Measurements from ENCODE around the gene ZNF804A. TPM values are rescaled to one million over a fixed set of nuclear protein-coding genes. Genes with fewer than 3 reads are reported as not detected.

The ZNF804A gene
- total RNA-seq, 1 donor from 2014 or later = not detected

GRCh38 chr2:184589261-184589660, 9.1 kb upstream of the ZNF804A start:
- Mint-ChIP-seq H3K27ac (no peak overlapping the region), H3K27me3 (ENCODE audit: insufficient read depth, low read depth) (no peaks in the 10 kb centered on the region), H3K9me3 (no peaks in the 10 kb centered on the region), H3K36me3 (no peaks in the 10 kb centered on the region), H3K4me3 (no peak overlapping the region), H3K4me1 (no peaks in the 10 kb centered on the region)
- Histone ChIP-seq H3K27me3 (peaks cover 8% of the 10 kb centered on the region), H3K4me2 (no peak overlapping the region), H3F3A (ENCODE audit: low read depth) (no peaks in the 10 kb centered on the region), H3K36me3 (no peaks in the 10 kb centered on the region), H3K79me2 (ENCODE audit: low read depth) (no peaks in the 10 kb centered on the region), H3K4me3 (no peak overlapping the region), H3K9me3 (ENCODE audit: low read depth) (no peaks in the 10 kb centered on the region), H3K9ac (no peak overlapping the region), H3K4me1 (no peaks in the 10 kb centered on the region), H3K27ac (no peak overlapping the region), H2AFZ (replicated peaks) (no peak overlapping the region), H4K20me1 (ENCODE audit: low read depth) (no peaks in the 10 kb centered on the region)
- TF ChIP-seq EZH2phosphoT487 (IDR thresholded peaks at IDR 0.05) = no peak
- DNase-seq (ENCODE audit: low spot score) = no peak

GRCh38 chr2:184596819-184597411, 1.4 kb upstream of the ZNF804A start:
- DNase-seq (ENCODE audit: low spot score) = peak; percentile 26
- Histone ChIP-seq H3K36me3 (no peaks in the 10 kb centered on the region), H3K4me2 (peak overlapping the region; percentile 94), H2AFZ (replicated peaks) (no peak overlapping the region), H3K9ac (no peak overlapping the region), H4K20me1 (ENCODE audit: low read depth) (no peaks in the 10 kb centered on the region), H3K79me2 (ENCODE audit: low read depth) (no peaks in the 10 kb centered on the region), H3F3A (ENCODE audit: low read depth) (peaks cover 7% of the 10 kb centered on the region), H3K9me3 (ENCODE audit: low read depth) (no peaks in the 10 kb centered on the region), H3K4me3 (peak overlapping the region; percentile 68), H3K27me3 (peaks cover 84% of the 10 kb centered on the region), H3K27ac (no peak overlapping the region), H3K4me1 (peaks cover 6% of the 10 kb centered on the region)
- peak overlapping the region; percentile 92 for H3K4me3 Mint-ChIP-seq
- H3K36me3 Mint-ChIP-seq = no peaks in the 10 kb centered on the region
- peaks cover 23% of the 10 kb centered on the region for H3K4me1 Mint-ChIP-seq
- no peak overlapping the region for H3K27ac Mint-ChIP-seq
- peaks cover 2% of the 10 kb centered on the region for H3K27me3 Mint-ChIP-seq (ENCODE audit: insufficient read depth, low read depth)
- H3K9me3 Mint-ChIP-seq = no peaks in the 10 kb centered on the region
- TF ChIP-seq EZH2phosphoT487 (IDR thresholded peaks at IDR 0.05) = no peak
- TF ChIP-seq CTCF (IDR thresholded peaks at IDR 0.05) = peak; percentile 26

GRCh38 chr2:184597571-184597991, 748 bp upstream of the ZNF804A start:
- TF ChIP-seq EZH2 (IDR thresholded peaks at IDR 0.05) (peak; percentile 58), EZH2phosphoT487 (IDR thresholded peaks at IDR 0.05) (no peak)
- Histone ChIP-seq H4K20me1 (ENCODE audit: low read depth) (no peaks in the 10 kb centered on the region), H3K27me3 (peaks cover 88% of the 10 kb centered on the region), H3K4me1 (peaks cover 6% of the 10 kb centered on the region), H3K9ac (no peak overlapping the region), H3K79me2 (ENCODE audit: low read depth) (no peaks in the 10 kb centered on the region), H3K9me3 (ENCODE audit: low read depth) (no peaks in the 10 kb centered on the region), H3K36me3 (no peaks in the 10 kb centered on the region), H3F3A (ENCODE audit: low read depth) (peaks cover 7% of the 10 kb centered on the region), H3K4me3 (peak overlapping the region; percentile 68), H3K4me2 (peak overlapping the region; percentile 94), H2AFZ (replicated peaks) (peak overlapping the region; percentile 78), H3K27ac (no peak overlapping the region)
- peaks cover 2% of the 10 kb centered on the region for H3K27me3 Mint-ChIP-seq (ENCODE audit: insufficient read depth, low read depth)
- no peaks in the 10 kb centered on the region for H3K9me3 Mint-ChIP-seq
- peak; percentile 68 for DNase-seq (ENCODE audit: low spot score)
- peaks cover 23% of the 10 kb centered on the region for H3K4me1 Mint-ChIP-seq
- no peaks in the 10 kb centered on the region for H3K36me3 Mint-ChIP-seq
- peak overlapping the region; percentile 51 for H3K27ac Mint-ChIP-seq
- H3K4me3 Mint-ChIP-seq = peak overlapping the region; percentile 92

GRCh38 chr2:184598002-184598315, 370 bp upstream of the ZNF804A start:
- TF ChIP-seq EZH2phosphoT487 (IDR thresholded peaks at IDR 0.05) (no peak), CTCF (IDR thresholded peaks at IDR 0.05) (no peak), EZH2 (IDR thresholded peaks at IDR 0.05) (peak; percentile 47)
- H3K36me3 Mint-ChIP-seq = no peaks in the 10 kb centered on the region
- Histone ChIP-seq H3K4me2 (peak overlapping the region; percentile 94), H3K4me3 (peak overlapping the region; percentile 68), H3K27me3 (peaks cover 88% of the 10 kb centered on the region), H3K9ac (no peak overlapping the region), H3K9me3 (ENCODE audit: low read depth) (no peaks in the 10 kb centered on the region), H3K79me2 (ENCODE audit: low read depth) (no peaks in the 10 kb centered on the region), H4K20me1 (ENCODE audit: low read depth) (no peaks in the 10 kb centered on the region), H3K4me1 (peaks cover 6% of the 10 kb centered on the region), H3F3A (ENCODE audit: low read depth) (peaks cover 7% of the 10 kb centered on the region), H3K36me3 (no peaks in the 10 kb centered on the region), H3K27ac (no peak overlapping the region), H2AFZ (replicated peaks) (peak overlapping the region; percentile 78)
- H3K27me3 Mint-ChIP-seq (ENCODE audit: insufficient read depth, low read depth) = peaks cover 2% of the 10 kb centered on the region
- H3K9me3 Mint-ChIP-seq = no peaks in the 10 kb centered on the region
- peak overlapping the region; percentile 92 for H3K4me3 Mint-ChIP-seq
- H3K27ac Mint-ChIP-seq = peak overlapping the region; percentile 51
- DNase-seq (ENCODE audit: low spot score) = no peak
- peaks cover 23% of the 10 kb centered on the region for H3K4me1 Mint-ChIP-seq

All from neural progenitor cell (in vitro differentiated cells).